HG03103 (cell line): Measurements from ENCODE around the gene EEPD1.

ENCODE experiments used
- ATAC-seq: cut with Tn5 transposase; IDR thresholded peaks from one replicate; pipeline ENCODE4 v1.9.1; 2021; ENCODE audit warnings: low read depth; ENCODE audit not compliant: unreplicated experiment

Gene EEPD1

DNA sequence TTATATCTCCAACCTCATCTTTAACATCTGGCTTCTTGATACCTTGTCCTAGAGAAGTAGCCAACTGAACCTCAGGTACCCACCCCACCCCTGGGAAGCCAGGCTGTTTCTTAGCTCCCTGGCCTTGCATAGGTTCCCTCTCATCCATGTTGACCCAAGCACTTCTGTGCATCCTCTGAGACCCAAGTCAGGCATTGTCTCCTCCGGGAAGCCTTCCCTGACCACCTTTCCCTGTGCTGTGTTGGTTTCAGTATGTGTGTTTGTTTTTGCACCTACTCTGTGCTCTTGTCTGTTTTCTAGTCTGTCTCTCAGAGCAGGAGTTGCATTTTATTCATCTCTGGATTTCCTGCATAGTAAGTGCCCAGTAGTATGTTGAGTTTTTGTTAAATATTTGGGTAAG is 143.2 kb downstream of the EEPD1 start:
- no peak for ATAC-seq

DNA sequence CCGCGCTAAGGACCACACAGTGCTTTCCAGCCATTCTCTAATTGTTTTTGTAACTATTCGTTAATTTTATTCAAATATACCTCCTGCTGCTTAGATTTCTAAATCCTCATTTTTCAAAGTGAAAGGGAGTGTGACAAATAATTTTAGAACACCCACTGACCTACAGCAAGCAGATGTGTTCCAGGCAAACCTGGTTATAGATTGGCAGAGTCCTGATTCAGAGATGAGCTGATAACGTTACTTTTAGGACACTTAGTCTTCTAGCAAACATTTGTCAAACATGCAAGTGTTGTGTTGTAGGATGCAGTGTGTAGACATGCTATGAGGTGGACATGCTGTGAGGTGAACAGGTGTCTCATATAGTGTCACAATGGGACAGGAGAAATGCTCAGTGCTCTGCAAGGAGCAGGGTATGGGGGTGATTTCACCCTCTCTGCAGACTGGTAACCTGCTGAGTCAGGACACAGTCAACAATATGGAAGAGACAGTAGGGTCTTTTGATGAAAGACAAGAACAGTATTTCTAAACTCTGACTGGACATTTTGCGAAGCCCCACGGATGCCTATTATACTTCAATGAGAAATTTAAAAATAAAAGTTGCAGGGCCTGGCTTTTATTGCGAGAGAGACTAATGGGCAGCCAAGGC is 144.4 kb downstream of the EEPD1 start:
- no peak for ATAC-seq

DNA sequence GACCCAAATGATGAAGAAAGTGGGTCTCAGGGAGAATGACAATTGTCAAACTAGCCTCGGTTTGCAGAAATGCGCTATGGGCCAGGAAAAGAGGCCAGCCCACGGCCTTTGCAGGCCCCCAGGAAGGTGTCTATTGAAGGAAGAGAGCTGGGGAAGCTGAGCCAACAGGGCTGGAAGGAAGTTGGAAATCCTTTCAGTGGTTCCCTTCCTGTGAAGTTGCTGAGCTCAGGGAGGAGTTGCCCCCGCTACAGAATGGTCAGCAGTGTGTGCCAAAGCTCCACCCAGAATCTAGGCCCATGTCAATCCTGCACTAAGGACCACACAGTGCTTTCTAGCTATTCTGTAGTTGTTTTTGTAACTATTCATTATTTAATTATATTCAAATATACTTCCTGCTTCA is 145.1 kb downstream of the EEPD1 start:
- no peak for ATAC-seq

DNA sequence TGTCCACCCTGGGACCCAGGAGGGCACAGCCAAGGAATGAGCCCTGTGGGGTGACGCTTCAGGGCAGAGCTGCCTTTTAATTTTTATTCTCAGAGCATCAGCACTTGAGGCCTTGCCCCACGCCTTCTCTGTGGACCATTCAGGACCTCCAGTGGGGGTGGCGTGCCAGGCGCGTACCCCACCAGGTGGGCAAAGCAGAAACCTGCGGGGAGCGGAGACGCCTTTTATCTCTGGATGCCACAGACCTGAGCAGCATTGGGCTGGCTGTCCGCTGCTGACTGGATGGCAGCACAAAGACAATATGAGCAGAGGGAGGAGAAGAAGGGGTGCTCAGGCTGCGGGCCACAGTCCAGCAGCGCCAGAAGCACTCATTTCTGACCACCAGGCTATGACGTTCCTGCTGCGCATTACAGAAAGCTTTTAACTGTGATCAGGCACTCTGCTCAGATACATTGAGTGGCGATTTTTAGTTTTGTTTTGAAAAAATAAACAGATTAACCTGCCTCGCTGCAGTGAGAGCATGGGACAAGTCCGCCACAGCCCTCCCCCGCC is 146.2 kb downstream of the EEPD1 start:
- ATAC-seq, result no peak

DNA sequence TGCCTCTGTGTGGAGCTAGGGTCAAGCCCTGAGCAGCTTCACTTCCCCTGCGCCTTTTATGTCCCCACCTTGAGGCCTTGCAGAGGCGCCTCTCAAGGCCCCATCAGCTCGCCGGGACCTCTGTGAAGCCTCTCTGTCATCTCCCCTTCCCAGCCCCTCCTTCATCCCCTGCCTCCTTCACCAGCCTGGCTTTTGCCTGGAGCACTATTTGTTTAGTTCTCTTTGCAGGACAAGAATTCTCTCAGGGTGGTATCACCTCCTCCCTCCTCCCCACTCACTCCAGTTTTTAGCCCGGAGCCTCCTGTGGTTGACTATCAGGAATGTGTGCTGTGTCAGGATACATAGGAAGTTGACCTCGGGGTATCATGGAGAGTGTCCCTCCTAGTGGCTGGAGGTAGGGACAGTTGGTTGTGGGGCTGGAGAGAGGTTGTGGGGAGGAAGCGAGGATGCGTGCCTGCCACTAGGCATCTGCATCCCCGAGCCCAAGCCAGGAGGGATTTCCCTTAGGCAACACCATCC is 146.8 kb downstream of the EEPD1 start:
- ATAC-seq, result no peak

DNA sequence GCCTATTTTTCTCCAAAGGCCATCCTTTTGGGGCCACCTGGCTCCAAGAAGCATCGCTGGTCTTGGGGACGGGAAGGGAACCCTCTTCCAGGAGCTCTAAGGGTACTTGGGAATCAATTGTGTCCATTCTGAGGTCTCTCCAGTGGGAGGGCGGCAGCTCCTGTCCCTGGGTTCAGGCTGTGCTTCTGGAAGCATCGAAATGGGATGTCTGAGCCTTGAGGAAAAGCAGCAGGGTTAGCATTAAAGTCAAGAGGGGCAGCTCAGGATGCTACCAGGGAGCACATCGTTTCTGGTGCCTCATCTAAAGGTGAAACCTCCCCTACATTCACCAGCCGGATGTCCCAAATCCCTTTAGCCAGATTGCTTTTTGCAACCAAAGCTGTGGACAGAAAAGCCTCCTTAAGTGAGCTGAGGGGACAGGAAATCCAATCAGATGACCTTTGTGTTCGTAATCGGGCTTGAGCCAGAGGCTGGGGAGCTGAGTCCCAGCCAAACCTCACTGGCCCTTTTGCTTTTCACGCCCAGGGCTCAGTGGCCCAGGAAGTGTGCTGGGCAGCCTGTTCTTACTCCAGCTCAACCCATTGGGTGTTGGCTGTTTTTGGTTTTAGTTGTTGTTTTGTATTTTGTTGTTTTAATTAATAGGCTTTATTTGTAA is 147.8 kb downstream of the EEPD1 start:
- no peak for ATAC-seq

DNA sequence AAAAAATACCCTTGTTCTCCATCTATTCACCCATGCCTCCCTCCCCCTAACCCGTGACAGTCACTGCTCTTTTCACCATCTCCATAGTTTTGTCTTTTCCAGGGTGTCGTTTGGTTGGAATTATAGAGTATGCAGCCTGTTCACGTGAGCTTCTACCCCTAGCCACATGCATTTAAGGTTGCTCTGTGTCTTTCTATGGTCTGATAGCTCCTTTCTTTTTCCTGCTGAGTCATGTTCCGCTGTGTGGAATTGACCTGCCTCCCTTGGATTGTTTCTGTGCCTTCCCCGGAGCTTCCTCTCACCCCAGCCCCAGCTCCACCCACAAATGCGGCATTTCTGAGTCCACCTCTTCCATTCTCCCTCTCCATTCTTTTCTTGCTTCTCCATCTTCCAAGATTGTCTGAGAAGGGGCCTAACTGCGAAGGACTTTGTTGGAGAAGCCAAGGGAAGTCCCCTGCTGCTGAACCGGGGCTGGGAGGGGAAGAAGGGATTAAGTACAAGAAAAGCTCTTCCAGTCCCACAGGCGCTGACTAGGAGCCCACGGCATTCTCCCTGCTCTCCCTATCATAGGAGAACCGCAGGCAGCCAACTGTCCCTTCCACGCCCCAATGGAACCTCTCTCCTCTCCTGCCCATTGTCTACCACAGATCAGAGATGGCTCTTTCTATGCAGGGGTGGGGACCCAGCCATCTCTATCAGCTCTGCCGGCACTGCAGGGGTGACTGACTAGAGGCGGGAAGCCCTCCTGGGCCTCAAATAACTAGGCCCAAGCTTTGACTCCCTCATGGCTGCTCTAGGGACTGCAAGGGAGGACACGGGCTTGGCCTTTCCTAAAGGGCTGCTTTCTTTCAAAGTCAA is 149.1 kb downstream of the EEPD1 start:
- no peak for ATAC-seq

DNA sequence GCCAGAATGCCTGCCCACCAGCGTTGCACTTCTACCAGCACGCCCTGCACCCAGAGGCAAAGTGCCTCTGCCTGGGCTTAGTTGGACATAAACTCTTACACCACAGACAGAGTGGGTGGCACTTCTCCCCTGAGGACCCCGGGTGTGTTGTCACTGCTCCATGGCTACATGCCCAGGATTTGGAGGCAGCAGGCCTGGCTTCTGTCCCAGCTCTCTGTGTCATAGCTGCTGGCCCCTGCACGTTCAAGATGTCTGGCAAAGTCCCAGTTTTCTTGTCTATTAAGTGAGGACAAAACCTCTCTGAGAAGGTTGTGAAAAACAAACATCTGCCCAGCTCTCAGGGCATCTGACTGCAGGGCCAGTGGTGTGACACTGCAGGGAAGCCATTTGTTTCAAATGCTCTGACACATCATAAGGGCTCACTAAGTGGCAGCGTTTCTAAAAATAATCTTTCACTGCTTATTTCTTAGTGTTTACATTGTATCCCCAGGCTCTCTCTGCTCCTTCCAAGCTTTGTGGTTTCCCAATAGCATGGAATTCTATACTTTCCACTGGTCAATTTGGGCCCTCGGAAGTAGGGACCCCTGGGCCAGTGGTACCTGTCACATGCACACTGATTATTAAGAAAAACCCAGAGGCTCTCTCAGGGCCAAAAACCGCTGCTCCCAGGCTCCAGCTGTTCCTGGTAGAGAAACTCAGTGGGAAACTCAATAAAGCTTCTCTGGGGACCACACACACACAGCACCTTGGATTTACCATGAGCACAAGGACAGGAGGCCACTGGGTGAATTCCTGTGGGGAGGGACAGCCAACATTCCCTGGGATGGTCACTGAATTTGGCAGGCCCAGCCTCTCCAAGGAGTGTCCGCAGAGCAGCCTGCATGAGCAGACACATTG is 150.4 kb downstream of the EEPD1 start:
- ATAC-seq, result no peak

DNA sequence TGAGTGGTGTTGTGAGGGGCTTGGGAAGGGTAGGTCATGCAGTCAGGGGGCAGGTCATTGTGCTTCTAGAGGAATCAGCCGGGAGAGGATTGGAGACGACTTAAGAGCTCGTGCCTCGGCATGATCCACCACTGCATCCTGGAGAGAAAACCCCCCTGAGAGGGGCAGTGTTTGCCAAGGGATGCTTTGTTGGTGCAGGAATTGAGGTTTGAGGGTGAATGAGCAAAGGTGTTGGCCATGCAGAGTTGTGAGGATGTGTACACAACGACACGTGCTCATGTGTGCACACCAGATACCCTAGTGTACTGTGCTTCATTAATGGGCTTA is 151.0 kb downstream of the EEPD1 start:
- ATAC-seq, result no peak

DNA sequence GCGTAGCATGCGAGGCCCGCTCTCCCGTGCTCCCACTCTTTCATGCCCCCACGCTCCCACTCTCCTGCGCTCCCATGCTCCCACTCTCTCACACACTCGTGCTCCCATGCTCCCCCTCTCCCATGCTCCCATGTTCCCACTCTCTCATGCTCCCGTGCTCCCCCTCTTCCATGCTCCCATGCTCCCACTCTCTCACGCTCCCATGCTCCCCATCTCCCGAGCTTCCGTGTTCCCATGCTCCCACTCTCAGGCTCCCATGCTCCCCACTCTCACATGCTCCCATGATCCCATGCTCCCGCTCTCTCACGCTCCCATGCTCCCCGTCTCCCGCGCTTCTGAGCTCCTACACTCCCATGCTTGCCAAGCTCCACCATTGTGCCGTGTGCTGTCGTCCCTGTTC is 152.2 kb downstream of the EEPD1 start:
- ATAC-seq, result no peak

DNA sequence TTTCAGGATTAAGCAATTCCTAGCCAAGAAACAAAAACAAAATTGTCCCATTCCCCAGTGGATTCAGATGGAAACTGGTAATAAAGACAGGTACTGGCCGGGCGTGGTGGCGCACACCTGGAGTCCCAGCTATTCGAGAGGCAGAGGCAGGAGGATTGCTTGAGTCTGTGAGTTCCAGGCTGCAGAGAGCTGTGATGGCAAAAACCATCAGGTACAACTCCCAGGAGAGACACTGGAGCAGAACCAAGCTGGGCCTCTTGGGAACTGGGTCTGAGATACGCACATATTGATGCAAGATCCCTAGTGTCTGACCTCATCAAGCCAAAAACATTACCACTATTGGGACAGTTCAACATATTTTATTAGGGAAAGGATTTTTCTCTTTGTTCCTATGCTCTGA is 152.6 kb downstream of the EEPD1 start:
- no peak for ATAC-seq

DNA sequence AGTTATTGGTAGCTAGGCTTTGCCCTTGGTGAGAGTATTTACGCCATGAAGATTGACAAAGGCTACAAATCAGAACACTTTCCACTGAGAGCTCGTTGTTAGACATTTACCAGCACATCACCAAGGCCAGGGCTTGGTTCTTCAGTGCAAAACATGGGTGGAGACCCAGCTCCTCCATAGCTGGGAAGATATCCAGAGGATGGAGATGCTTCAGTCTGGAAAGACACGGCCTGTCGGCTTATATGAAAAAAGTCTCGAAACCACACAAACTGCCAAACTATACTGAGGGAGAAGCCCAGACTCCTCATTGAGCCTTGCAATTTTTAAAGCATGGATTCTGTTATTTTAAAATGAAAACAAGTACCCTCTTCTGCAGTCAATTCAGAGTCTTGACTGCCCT is 153.2 kb downstream of the EEPD1 start:
- ATAC-seq, result no peak

DNA sequence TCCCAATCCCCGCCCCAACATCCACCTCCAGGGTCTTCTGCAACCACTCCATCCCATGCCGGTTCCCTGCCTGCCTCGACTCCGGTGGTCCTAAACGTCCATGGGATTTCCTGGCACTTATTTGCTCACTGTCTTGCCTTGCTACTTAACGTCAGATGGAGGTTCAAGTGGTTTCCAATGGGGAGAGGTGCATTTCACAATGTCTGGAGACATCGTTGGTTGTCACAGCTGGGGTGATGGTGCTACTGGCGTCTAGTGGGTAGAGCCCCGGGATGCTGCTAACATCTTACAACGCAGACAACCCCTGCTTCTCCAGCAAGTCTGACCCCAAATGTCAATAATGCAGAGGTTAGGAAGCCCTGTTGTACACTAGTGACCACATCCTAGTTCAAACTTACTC is 153.7 kb downstream of the EEPD1 start:
- no peak for ATAC-seq

DNA sequence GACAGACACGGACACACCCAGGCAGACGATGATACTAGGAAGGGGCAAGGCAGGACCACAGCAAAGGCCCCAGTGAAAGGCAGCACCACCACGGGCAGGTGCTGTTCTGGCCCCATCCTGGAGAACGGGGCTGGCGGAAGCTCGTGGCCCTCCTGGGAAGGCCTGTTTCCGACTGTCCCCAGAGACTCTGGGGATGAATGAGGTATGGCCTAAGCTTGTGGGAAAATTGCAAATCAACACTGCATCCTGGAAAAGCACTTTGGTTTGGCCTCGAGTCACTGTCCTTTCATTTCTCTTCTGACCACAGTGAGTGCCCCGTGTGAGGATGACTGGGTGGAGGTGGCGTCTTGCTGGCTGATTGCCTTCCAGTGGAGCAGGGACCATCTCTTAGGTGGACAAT is 155.0 kb downstream of the EEPD1 start:
- no peak for ATAC-seq

DNA sequence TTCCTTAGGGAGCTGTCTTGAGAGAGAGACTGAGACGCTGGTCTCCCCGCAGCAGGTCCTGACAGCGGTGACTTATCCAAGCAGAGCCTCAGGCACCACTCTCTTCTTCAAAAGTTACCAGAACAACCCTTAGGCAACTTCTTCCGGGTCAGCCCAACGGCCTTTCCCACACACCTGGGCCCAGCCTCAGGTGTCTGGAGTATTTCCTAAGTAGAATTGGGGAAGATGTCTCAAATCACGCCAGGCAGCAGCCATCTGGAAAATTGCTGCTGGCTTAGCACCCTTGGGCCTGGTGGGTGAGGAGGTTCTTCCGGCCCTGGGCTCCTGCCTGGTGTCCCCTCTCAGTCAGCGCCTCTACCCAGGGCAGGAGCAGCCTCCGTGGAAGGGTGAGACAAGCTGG is 156.2 kb downstream of the EEPD1 start:
- ATAC-seq, result no peak

DNA sequence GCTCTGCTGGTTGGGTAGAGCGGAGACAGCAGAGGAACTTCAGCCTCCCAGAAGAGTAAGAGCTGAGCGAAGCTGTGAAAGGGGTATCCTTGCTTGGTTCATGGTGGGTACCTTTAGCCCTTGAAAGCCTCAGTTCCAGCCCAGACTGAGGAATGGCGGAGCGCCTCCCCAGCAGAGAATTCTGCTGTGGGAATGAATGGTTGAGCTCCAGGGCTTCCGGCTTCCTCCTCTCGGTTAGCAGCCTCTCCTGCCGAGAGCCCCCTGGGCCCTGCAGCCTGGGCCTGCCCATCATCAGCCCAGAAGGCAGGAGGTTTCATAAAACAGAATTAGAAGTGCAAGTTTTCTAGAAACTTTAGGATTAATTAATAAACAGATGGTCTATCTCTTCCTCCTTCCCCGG is 156.7 kb downstream of the EEPD1 start:
- no peak for ATAC-seq

DNA sequence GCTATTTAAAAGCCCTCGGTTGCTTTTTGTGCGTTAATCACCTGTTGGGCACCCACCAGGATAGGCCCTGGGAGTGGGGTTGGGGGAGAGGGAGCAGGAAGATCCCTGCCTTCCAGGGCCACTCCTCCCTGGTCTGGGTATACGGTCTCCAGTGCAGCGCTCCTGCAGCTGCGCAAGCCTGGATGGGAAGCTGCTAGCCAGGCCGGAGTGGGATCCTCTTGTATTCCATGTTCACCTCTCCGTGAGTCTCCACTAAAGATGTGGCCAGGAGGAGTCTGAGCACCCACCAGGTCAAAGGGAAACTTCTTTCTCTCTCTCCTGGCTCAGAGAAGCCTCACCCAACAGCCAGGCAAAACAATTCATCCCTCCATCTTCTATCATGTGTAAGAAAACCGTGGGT is 157.8 kb downstream of the EEPD1 start:
- no peak for ATAC-seq

DNA sequence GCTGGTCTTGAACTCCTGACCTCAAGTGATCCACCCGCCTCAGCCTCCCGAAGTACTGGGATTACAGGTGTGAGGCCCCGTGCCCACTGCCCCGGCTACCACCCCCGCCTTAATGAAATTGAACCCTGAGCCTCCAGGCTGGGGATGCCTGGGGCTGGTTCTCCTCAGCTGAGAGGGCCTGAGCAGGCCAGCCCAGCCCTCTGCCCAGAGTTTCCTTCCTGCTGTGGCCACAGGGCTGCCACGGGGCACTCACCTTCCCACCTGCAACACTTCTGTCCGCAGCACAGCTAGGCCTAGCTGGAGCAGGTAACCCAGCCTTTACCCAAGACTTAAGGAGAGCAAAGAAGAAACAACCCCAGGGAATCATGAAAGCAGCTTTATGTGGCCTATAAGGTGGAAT is 158.5 kb downstream of the EEPD1 start:
- ATAC-seq, result no peak

DNA sequence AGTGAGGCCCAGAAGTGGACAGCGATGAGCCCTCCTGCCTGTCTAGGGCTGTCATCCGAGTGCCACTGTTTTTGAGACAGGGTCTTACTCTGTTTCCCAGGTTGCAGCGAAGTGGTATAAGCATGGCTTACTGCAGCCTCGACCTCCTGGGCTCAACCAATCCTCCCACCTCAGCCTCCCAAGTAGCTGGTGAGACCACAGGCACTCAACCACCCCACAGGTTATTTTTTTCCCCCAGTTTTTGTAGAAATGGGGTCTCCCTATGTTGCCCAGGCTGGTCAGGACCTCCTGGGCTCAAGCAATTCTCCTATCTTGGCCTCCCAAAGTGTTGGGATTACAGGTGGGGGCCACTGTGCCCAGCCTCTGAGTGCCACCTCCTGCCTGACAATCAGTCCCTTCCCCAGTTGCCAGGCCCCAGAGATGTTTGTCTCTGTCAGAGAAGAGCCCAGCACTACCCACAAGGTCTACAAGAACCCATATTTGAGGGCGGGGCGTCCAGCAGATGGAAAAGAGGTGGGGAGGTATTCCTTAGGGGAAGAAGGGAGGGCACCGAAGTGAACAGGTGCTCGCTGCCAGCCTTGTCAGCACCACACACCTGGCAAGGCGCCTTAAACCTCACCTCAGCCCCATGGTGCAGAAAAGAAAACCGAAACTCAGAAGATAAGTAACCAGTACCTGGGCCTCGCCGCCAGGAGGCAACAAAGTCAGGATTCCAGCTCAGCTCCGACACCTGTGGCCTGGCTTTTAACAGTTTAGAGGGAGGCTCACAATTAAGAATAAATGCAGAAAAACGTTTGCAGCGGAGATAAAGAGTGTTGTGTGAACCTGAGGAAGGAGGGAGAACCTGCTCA is 159.2 kb downstream of the EEPD1 start:
- no peak for ATAC-seq
